Stomach smooth muscle (tissue), 2 donors: ENCODE measurements around the gene ATXN2.
A peak's percentile ranks its signal among the peaks of the same experiment; 100 is the strongest.

Source experiments
- H3K27ac ChIP-seq: one replicate; pipeline ENCODE4 v1.7.0; 2013; ENCODE audit warnings: mild to moderate bottlenecking, low read length, inconsistent platforms
- H3K27me3 ChIP-seq, 2 donors: one replicate each; pipeline ENCODE4 v1.7.0; 2013; ENCODE audit warnings: low read length in 2 of 2; ENCODE audit not compliant: insufficient read depth in 2 of 2, control insufficient read depth in 1 of 2
- H3K36me3 ChIP-seq, 2 donors: one replicate each; pipeline ENCODE4 v1.7.0; 2013; ENCODE audit warnings: low read length in 2 of 2; ENCODE audit not compliant: control insufficient read depth in 2 of 2, insufficient read depth in 2 of 2
- H3K4me1 ChIP-seq: one replicate; pipeline ENCODE4 v1.7.0; 2013; ENCODE audit warnings: low read length; ENCODE audit not compliant: control insufficient read depth, insufficient read depth
- H3K4me3 ChIP-seq, 2 donors: one replicate each; pipeline ENCODE4 v1.7.0; 2013; ENCODE audit warnings: low read length in 2 of 2
- H3K9ac ChIP-seq, 2 donors: one replicate each; pipeline ENCODE4 v1.7.0; 2013; ENCODE audit warnings: low read length in 2 of 2, mild to moderate bottlenecking in 1 of 2
- H3K9me3 ChIP-seq, 2 donors: one replicate each; pipeline ENCODE4 v1.7.0; 2013; ENCODE audit warnings: low read length in 2 of 2; ENCODE audit not compliant: control insufficient read depth in 2 of 2
- donor health status: healthy.
- donor health status: Pancreatic carcinoma.

Gene ATXN2

GRCh38 chr12:111436811-111437210 is 162.3 kb downstream of the ATXN2 start:
- no peaks in the 10 kb centered on the region for H3K9me3 ChIP-seq
- H3K9ac ChIP-seq, result no peak overlapping the region
- no peaks in the 10 kb centered on the region for H3K27me3 ChIP-seq
- no peak overlapping the region for H3K4me3 ChIP-seq
- peaks cover 39% of the 10 kb centered on the region for H3K4me1 ChIP-seq
- no peak overlapping the region for H3K27ac ChIP-seq
- H3K36me3 ChIP-seq, result no peaks in the 10 kb centered on the region

- Histone ChIP-seq H3K36me3 (no peaks in the 10 kb centered on the region), H3K9me3 (no peaks in the 10 kb centered on the region), H3K4me3 (no peak overlapping the region), H3K9ac (no peak overlapping the region), H3K4me1 (peaks cover 39% of the 10 kb centered on the region), H3K27me3 (no peaks in the 10 kb centered on the region), H3K27ac (peak overlapping the region; percentile 24)
Measured at GRCh38 chr12:111436266-111436665, 162.8 kb downstream of the ATXN2 start.

- H3K27me3 ChIP-seq, result no peaks in the 10 kb centered on the region
Measured at GRCh38 chr12:111435661-111436201, 163.4 kb downstream of the ATXN2 start.

GRCh38 chr12:111434680-111435338 is 164.3 kb downstream of the ATXN2 start:
- peak overlapping the region; percentile 41 for H3K27ac ChIP-seq
- no peaks in the 10 kb centered on the region for H3K9me3 ChIP-seq
- peak overlapping the region; percentile 23 to 51 for H3K9ac ChIP-seq
- H3K27me3 ChIP-seq, result no peaks in the 10 kb centered on the region
- H3K4me3 ChIP-seq, result peak overlapping the region; percentile 17 to 62
- no peaks in the 10 kb centered on the region for H3K36me3 ChIP-seq
- H3K4me1 ChIP-seq, result peaks cover 49% of the 10 kb centered on the region

More at GRCh38 chr12:111435661-111436201, 163.4 kb downstream of the ATXN2 start:
- Histone ChIP-seq H3K27ac (peak overlapping the region; percentile 24), H3K9me3 (no peaks in the 10 kb centered on the region), H3K4me1 (peaks cover 43% of the 10 kb centered on the region), H3K9ac (no peak overlapping the region), H3K36me3 (no peaks in the 10 kb centered on the region), H3K4me3 (no peak overlapping the region)

- H3K4me3 ChIP-seq, result peak overlapping the region in 1 of 2 donors; percentile 62
- H3K27ac ChIP-seq, result peak overlapping the region; percentile 41
- no peaks in the 10 kb centered on the region for H3K36me3 ChIP-seq
- peaks cover 48% of the 10 kb centered on the region for H3K4me1 ChIP-seq
- H3K9me3 ChIP-seq, result no peaks in the 10 kb centered on the region
- H3K9ac ChIP-seq, result peak overlapping the region in 1 of 2 donors; percentile 23
- H3K27me3 ChIP-seq, result no peaks in the 10 kb centered on the region
Measured at GRCh38 chr12:111434049-111434448, 165.1 kb downstream of the ATXN2 start.

GRCh38 chr12:111431772-111432171 is 167.3 kb downstream of the ATXN2 start:
- Histone ChIP-seq H3K4me1 (peaks cover 49% of the 10 kb centered on the region), H3K9ac (no peak overlapping the region), H3K36me3 (no peaks in the 10 kb centered on the region), H3K4me3 (no peak overlapping the region), H3K27ac (no peak overlapping the region), H3K9me3 (no peaks in the 10 kb centered on the region), H3K27me3 (no peaks in the 10 kb centered on the region)

GRCh38 chr12:111430433-111431353 is 168.4 kb downstream of the ATXN2 start:
- H3K4me3 ChIP-seq, result peak overlapping the region in 1 of 2 donors; percentile 15
- peak overlapping the region in 1 of 2 donors; percentile 22 for H3K9ac ChIP-seq
- H3K36me3 ChIP-seq, result peaks cover 0 to 2% of the 10 kb centered on the region in 2 donors
- peaks cover 41% of the 10 kb centered on the region for H3K4me1 ChIP-seq
- H3K9me3 ChIP-seq, result no peaks in the 10 kb centered on the region
- H3K27ac ChIP-seq, result peak overlapping the region; percentile 24
- no peaks in the 10 kb centered on the region for H3K27me3 ChIP-seq

- peaks cover 0 to 2% of the 10 kb centered on the region in 2 donors for H3K36me3 ChIP-seq
- peaks cover 36% of the 10 kb centered on the region for H3K4me1 ChIP-seq
- H3K9ac ChIP-seq, result no peak overlapping the region
- no peaks in the 10 kb centered on the region for H3K9me3 ChIP-seq
- H3K4me3 ChIP-seq, result no peak overlapping the region
- H3K27me3 ChIP-seq, result no peaks in the 10 kb centered on the region
- H3K27ac ChIP-seq, result peak overlapping the region; percentile 24
Measured at GRCh38 chr12:111429828-111430432, 169.2 kb downstream of the ATXN2 start.

- peaks cover 0 to 2% of the 10 kb centered on the region in 2 donors for H3K36me3 ChIP-seq
- H3K4me1 ChIP-seq, result peaks cover 26% of the 10 kb centered on the region
- no peaks in the 10 kb centered on the region for H3K27me3 ChIP-seq
- H3K9me3 ChIP-seq, result no peaks in the 10 kb centered on the region
- no peak overlapping the region for H3K9ac ChIP-seq
- H3K4me3 ChIP-seq, result no peak overlapping the region
- H3K27ac ChIP-seq, result no peak overlapping the region
Measured at GRCh38 chr12:111428728-111429175, 170.4 kb downstream of the ATXN2 start.

GRCh38 chr12:111428081-111428727 is 170.9 kb downstream of the ATXN2 start:
- Histone ChIP-seq H3K4me3 (no peak overlapping the region), H3K9ac (no peak overlapping the region), H3K36me3 (peaks cover 0 to 2% of the 10 kb centered on the region in 2 donors), H3K27me3 (no peaks in the 10 kb centered on the region), H3K27ac (no peak overlapping the region), H3K9me3 (no peaks in the 10 kb centered on the region), H3K4me1 (peaks cover 22% of the 10 kb centered on the region)
